Left lobe of liver (tissue), 2 donors: Measurements from ENCODE around the gene ARPC4. TPM values are rescaled to one million over a fixed set of nuclear protein-coding genes. Genes with fewer than 3 reads are reported as not detected.
A peak's percentile ranks its signal among the peaks of the same experiment; 100 is the strongest.

ENCODE experiments used
- ATAC-seq: fragments of 200-7000 bp; cut with Tn5 transposase; one replicate; pipeline ENCODE4 v1.9.1; 2020; ENCODE audit warnings: mild to moderate bottlenecking, moderate library complexity
- DNase-seq: peaks from one replicate; pipeline ENCODE4 v3.0.0-alpha.2; 2020; ENCODE audit warnings: low spot score
- total RNA-seq: library from RNA; stranded (reverse); gene quantifications from one replicate; pipeline ENCODE4 v1.2.1, GENCODE V29; 2021
- donor health status: DM: no; HTN: no; CAD: no; lungs with moderate emphysema.
- donor health status: DM: no; HTN: yes; CAD: no.

Gene ARPC4
- total RNA-seq, 1 donor from 2014 or later, result 42.1 TPM

- DNase-seq, result no peak
- no peak for ATAC-seq
Observed at GRCh38 chr3:9787714-9788113, 5.2 kb upstream of the ARPC4 start.

GRCh38 chr3:9791127-9791526 is 1.8 kb upstream of the ARPC4 start:
- ATAC-seq, result no peak
- DNase-seq, result no peak

- ATAC-seq, result no peak
- DNase-seq, result no peak
Observed at GRCh38 chr3:9791790-9792404, 985 bp upstream of the ARPC4 start.

- DNase-seq (no peak), ATAC-seq (peak; percentile 2)
Observed at GRCh38 chr3:9793161-9793781, 389 bp downstream of the ARPC4 start.

- ATAC-seq (no peak), DNase-seq (no peak)
Observed at GRCh38 chr3:9794400-9794799, 1.5 kb downstream of the ARPC4 start.

GRCh38 chr3:9795207-9795606 is 2.3 kb downstream of the ARPC4 start:
- DNase-seq, result no peak
- no peak for ATAC-seq

- no peak for ATAC-seq
- no peak for DNase-seq
Observed at GRCh38 chr3:9797196-9797945, 4.5 kb downstream of the ARPC4 start.

- peak; percentile 48 for ATAC-seq
- no peak for DNase-seq
Observed at GRCh38 chr3:9800529-9800928, 7.6 kb downstream of the ARPC4 start.

GRCh38 chr3:9803494-9803893 is 10.6 kb downstream of the ARPC4 start:
- ATAC-seq, result no peak
- DNase-seq, result no peak

- ATAC-seq (no peak), DNase-seq (no peak)
Observed at GRCh38 chr3:9804996-9805395, 12.1 kb downstream of the ARPC4 start.

- DNase-seq (no peak), ATAC-seq (no peak)
Observed at GRCh38 chr3:9806137-9806536, 13.3 kb downstream of the ARPC4 start.

- ATAC-seq (no peak), DNase-seq (no peak)
Observed at GRCh38 chr3:9806688-9807589, 14.1 kb downstream of the ARPC4 start.

GRCh38 chr3:9807981-9808344 is 15.1 kb downstream of the ARPC4 start:
- DNase-seq (no peak), ATAC-seq (no peak)

GRCh38 chr3:9808345-9809037 is 15.6 kb downstream of the ARPC4 start:
- ATAC-seq (peak; percentile 42), DNase-seq (no peak)

GRCh38 chr3:9809239-9809614 is 16.3 kb downstream of the ARPC4 start:
- ATAC-seq (no peak), DNase-seq (no peak)

- DNase-seq (peak; percentile 71), ATAC-seq (peak; percentile 84)
Observed at GRCh38 chr3:9809615-9810432, 16.9 kb downstream of the ARPC4 start, which contains the start of gene TTLL3. TTLL3 (plus strand) TSS chr3:9810262; CDS start chr3:9810662, 400 bp downstream.

GRCh38 chr3:9810433-9810770 is 17.5 kb downstream of the ARPC4 start:
- DNase-seq (no peak), ATAC-seq (no peak)

GRCh38 chr3:9810846-9811245 is 18.0 kb downstream of the ARPC4 start:
- ATAC-seq (no peak), DNase-seq (no peak)

GRCh38 chr3:9812870-9813483 is 20.1 kb downstream of the ARPC4 start:
- ATAC-seq (no peak), DNase-seq (no peak)
